Left forelimb (tissue), 1 donor: ENCODE results near the gene SMTN.
"Not testable (repeated sequence)": the region's sequence is repeated elsewhere in the genome, so short reads cannot be mapped to it uniquely, and the experiment has no call there.

ENCODE experiments used
- DNase-seq: peaks from one replicate; pipeline ENCODE4 v3.0.0-alpha.2; 2018; ENCODE audit warnings: low spot score

The SMTN gene

DNA sequence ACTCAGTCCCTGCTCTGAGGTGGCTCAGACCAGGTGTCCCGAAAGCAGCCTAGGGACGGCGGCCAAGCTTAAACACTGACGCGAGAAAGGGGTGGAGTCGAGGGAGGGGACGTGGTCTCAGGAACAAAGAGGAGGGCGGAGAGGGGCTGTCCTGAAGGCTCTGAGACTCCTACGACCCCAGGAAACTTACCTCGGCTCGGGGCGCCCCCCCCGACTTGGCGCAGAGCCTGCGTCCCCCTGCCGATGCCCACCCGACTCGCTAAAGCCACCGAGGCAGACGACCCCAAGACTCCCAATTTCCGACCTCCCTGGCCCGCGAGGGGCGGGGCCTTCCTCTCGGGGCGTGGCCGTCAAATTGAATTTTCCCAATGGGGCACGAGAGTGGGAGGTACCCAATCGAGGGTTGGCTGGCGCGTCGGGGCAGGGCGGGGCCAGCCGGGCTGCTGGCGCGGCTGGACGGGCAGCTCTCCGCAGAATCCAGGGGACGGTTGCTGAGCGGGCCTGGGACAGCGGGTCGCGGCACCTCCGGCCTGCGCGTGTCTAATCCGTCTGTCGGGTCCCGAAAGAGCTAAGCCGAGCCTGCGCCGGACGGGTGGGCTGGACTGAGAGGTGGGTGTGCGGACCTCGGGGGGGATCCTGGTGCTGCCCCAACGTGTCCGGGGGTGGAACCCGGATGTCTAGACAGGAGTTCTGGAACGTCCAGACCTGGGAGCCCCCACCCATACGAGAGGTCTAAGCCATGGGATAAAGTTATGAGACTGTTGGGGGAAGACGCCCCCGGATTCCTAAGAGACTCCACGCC lies at the start of gene SMTN:
SMTN (plus strand) TSS at position 471 of the 802 bp plus-strand sequence. CDS start 1,941 bp downstream, outside the sequence.
- DNase-seq = peak; percentile 96

DNA sequence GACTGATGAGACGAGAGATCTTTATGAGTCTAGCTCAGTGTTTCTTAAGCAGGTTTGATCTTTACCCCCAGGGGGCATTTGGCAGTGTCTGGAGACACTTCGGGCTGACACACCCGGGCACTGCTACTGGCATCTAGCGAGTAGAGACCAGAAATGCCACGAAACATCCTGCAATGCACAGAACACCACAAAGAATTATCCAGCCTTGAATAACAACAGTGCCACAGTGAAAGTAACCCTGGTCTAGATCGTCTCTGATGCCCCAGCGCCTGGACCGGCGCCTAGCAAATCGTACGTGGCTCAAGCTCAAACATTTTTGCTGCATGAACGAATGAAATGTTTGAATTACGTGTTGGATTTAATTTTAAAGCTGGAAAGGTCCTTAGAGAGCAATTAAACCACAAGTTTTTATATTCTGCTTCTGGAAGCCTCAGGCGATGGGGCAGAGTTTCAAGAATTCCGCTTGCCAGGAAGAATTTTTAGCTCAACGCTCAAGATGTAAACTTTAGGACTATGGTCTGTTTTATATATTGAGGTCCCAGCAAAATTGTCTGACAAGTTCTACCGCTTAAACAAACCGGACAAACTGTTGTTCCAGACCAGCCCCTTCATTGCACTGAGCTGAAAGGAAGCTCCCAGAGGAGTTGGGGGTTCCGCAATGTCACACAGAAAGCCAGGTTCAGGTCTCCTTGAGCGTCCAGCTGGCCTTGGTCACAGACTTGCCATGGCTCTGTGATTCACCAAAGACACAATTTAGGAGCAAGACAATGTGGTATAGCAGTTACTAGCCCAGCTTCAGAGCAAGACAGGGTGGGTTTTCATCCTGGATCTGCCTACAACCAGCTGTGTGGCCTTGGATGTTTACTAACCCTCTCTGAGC lies 44.2 kb upstream of the SMTN start:
- peak; percentile 77 for DNase-seq

DNA sequence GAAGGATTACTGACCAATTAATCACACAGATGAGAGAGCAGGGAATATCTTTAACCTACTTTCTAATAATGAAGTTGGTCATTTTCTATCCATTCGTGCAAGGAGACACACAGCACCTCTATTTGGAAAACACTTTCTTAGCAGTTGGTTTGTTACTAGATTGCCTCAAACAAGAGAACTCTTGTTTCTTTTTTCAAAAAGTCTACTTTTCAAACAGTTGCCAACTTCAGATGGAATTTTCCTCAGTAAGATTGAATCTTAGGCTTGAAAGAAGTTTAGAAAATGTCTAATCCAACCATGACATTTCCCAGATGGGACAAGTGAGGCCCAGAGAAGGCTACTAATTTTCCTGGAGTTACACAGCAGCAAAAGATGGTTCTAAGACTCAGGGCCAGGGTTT lies 42.4 kb upstream of the SMTN start:
- DNase-seq = no peak

DNA sequence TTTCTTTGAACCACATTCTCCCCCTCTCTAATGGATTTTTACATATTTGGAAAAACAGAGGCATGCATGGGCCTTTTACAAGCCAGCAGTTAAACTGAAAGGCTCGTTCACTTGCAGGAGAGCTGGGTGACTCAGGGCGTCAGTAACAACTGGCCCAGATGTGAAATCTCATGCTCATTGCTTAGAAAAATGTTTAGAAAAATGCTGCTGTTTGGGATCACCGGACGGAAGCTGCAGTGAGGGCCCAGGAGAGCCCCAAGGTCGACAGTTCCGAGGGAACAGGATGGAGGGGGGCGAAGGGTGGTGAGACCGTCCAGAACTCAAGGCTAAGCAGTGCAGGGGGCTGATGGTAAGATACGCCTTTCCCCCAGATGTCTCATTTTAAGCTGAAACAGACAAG lies 41.7 kb upstream of the SMTN start:
- DNase-seq = peak; percentile 76

DNA sequence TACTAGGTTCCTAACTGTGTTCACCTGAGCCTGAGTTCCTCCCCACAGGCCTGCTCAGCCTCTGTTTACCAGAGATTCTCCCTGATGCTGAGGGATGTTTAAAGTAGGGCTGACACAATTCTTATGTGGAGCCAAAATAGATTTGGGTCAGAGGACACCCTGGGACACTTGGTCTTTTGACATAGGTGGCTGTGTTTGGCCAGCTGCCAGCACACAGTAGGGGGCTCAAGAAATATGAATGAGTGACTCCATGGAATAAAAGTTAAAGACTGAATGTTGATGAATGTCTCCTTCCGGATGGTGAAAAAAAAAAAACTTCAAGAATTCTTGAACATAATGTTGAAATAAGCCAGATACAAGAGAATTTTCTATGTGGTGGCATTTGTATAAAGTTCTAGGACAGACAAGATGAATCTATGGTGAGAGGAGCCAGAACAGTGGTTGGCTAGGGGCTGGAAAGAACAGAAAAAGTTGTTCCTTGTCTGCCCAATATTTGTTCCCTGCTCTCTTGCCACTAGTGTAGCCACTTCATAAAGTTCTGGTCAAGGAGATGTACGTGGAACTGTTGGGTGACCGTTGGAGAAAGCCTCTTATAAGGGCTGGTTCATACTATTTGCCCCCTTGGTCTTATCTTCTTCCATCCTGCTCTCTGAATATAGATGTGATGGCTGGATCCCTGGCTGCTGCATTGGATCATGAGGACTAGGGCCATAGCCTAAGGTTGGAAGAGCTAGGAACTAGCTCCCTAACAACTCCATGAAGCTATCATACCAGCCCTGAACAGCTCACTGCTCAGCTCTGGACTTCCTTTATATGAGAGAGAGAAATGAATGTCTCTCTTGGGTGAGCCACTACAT lies 40.3 kb upstream of the SMTN start:
- DNase-seq = no peak

DNA sequence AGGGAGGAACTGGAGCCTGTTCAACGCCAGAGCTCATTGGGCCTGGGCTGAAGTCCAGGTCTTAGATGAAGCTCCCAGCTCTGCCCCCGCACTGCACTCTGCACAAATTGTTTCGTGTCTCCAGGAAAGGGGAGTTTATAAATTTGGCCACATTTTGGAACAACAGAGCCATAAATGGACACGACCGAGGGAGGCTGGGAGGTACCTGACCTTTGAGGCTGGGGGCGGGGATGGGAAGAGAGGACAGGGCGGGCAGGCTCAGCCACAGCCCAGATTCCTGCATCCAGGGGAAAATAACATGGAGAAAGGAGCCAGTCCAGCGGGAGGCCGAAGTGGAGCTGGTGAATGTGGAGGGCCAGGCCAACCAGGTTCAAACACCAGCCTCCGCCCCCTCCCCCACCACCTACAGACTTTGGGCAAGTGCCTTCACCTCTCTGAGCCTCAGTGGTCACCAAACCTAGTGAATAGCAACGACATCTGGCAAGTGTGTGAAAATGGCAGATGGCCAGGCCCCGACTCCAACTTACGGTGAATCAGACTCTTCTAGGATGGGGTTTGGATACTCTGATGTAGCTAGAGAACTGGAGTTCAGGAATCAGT lies 36.8 kb upstream of the SMTN start:
- DNase-seq = no peak

DNA sequence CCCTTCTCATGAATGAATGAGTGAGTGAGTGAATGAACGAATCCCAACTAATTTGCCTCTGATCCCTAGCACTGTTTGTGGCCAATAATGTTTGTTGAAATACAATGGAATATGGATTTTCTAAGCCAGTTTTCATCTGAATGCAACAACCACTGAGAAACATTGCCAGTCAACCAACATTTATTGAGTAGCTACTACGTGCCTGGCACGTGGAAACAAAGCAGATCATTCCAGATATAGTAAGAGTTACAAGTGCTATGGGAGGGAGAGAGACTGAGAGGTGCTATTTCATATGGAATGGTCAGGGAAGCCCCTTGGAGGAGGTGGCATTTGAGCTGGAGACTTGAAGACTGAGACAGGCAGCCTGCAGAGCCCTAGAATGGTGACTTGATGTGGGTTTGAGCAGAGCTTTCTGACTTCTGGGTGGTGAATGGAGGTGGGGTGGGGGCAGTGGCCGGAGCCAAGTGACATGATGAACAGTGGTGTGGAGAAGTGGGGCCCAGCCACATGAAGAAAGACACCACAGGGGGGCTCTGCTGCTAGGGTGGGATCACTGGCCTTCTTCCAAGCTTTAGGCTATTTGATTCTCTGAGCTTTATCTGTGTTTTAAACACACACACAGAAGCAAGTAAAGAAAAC lies 35.1 kb upstream of the SMTN start:
- DNase-seq = no peak

DNA sequence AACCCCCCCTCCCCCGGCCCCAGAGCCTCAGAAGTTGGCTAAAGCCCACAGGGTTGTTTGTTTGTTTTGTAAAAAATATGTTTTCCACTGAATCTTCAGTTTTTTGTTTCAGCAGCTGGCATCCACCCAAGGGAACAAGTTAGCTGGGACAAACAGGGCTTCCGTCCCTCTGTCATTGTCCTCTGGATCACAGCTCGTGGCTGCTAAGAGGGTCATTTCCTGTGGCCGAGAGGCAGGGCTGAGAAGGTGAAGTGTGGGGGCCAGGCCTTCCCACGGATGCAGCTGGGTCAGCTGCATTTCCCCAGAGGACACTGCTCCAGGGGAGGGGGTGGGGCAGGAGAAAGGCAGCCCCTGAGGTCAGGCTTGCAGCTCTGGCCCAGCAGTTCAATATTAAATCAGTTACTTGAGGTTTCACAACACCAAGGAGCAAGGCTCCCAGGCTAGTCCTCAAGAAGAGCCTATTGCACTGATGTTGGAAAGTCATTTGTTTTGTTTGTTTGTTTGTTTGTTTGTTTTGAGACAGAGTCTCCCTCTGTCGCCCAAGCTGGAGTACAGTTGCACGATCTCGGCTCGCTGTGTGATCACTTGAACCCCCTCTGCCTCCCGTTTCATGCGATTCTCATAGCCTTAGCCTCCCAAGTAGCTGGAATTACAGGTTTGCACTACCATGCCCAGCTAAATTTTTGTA lies 34.4 kb upstream of the SMTN start:
- DNase-seq = no peak

DNA sequence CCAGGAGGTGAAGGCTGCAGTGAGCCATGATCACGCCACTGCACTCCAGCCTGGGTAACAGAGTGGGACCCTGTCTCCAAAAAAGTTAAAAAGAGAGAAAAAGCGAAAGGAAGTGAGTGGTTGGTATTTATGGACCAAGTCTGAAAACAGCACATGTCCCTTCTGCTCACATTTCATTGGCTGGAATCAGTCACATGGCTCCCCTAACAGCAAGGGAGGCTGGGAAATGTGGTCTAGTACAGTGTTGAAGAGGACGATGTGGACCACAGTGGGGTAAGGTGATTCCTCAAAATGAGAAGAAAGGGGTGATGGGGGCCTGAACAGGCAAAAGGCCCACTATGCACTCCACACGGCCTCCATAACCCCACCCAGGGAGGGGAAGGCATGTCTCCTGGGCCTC lies 32.5 kb upstream of the SMTN start:
- no peak for DNase-seq

DNA sequence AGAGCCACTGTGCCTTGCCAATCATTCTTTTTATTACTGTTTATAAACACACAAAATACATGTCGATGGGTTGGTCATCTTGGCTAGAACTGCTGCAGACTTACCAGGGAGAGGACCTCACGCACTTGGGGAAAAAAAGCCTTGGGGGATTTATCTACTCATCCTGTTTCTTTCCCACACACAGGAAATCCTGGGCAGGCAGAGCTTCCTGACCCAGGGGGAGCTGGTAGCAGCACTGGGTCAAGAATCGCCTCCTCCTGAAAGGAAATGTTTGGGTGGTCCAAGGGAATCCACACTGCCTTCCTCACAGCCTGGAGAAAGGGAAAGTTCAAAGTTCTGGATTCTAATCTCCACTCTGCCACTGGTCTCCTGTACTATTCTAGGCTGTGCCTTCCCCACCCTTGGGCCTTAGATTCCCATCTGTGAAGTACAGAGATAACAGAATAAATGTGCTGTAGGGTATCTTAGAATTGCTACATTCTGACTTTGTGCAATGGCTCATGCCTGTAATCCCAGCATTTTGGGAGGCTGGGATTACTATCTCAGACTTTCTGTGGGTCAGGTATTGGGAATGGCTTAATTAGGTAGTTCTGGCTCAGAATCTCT lies 31.2 kb upstream of the SMTN start:
- no peak for DNase-seq

DNA sequence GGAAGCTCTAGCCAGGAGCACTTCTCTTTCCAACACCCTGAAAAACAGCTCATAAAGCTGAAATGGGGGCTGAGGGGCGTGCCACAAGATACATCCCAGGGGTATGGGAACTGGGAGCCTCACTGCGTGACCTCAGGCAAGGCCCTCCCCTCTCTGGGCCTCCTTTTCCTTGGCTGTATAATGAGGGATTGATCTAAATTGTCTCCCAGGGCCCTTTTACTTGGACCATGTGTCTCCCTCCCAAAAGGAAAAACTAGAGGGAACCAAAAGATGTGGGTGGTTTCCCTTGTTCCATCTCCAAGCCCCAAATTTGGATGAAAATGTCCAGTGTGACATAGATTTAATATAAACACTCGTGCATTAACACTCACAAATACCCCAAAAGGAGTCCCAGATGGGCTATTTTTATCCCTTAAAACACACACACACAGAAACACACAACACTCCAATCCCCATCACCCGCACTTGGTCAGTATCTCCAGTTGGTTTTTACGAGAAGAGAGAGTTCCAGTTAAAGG lies 25.9 kb upstream of the SMTN start:
- DNase-seq = no peak

DNA sequence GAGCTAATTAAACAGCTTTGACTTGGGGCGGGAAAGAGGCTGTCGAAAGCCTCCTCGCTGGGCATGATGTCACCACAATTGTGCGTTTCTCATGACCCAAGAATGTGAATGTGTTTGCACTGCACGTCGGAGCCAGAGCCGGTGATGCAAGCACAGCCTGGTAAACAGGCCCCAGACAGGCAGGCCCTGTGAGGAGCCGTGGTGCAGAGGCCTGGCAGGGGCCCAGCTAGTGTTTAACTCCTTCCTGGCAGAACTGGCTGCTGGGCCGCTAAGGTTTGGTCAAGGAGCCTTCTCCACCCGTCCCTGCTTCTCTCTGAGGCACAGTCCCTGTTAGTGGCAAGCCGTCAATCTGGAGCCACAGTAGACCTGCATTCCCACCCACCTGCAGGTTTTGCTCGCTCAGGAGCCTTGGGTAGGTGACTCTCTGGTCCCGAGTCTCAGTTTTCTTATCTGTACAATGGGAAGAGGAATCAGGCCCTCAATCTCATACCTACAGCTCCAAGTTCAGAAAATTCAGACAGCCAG lies 25.4 kb upstream of the SMTN start:
- peak; percentile 84 for DNase-seq

DNA sequence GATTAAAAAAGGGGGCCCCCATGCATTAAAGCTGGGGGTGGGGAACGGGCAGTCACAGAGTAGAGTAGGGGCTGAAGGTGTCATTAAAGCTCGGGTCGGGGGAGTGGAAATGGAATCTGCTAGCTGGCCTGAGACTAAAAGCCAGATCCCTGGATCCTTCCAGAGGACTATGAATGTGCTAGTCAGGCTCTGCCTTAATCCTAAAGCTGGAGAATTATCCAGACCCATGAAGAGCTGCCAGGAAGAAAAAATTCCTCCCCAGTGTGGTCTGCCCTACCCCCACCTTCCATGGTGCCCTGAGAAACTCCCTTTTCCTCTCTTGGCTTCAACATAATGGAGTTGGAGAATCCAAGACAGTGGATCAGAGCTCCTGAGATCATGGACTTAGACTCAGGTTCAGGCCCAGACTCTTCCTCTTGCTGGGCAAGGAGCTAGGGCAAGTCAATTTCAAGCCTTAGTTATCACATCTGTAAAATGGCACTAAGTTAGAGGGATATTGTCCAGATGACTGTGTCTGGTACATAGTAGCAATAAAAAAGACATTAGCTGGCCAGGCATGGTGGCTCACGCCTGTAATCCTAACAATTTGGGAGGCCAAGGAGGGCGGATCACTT lies 24.0 kb upstream of the SMTN start:
- no peak for DNase-seq

DNA sequence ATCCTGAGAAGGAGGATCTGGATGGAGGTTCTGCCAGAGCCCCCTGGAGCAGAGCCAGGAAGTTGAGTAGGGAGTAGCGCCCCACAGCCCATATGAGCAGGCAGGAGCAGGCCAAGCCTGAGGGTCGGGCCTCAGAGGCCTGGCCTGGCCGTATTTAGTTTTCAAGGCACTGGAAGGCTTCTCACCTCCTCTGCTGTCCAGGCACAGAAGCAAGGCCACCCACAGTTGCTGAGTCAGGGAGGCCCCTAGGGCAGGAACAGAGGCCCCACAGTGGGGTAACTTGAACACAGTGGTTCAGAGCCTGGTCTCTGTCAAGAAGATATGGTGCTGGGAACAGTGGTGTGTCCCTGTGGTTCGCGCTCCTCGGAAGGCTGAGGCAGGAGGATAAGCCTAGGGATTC lies 21.5 kb upstream of the SMTN start:
- DNase-seq = not testable (repeated sequence)

DNA sequence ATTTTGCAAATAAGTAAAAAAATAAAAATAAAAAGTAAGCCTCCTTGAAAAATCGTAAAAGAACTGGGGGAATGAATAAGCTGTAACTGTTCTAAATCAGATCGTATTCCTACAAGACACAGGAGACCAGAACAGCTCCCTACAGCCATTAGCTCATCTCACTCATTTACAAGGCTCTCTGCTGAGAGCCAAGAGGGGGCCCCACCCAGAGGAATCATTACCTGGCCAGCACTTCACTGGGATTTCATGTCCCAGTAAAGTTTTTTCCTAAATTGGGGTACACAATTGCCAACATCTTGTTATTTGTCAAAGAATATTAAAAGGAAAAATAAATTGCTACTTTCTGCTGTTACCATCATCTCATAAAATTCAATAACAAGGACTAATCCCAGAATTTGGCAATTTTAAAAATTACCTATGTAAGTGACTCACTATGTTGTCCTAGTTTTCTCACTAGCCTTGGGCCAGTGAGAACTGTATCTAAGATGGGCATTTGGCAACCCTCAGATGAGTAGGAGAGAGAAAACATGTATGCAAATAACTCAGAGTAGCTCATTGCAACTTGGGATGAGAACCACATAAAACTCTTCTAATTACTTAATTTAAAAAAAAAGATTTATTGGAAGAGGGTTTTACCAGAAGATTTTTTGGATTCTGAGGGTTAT lies 18.4 kb upstream of the SMTN start:
- no peak for DNase-seq

DNA sequence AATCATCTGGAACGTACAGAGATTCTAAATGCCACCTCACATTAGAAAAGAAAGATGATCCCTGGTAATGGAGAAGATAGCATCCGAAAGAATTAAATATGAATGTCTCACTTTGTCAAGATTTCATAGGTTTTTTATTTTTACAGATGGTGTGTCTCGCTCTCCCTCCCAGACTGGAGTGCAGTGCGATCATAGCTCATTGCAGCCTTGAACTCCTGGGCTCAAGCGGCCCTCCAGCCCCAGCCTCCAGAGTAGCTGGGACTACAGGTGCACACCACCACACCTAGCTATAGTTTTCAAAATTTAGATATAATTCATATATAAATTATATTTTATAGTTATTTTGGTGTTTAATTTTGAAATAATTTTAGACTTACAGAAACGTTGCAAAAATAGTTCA lies 16.7 kb upstream of the SMTN start:
- no peak for DNase-seq

DNA sequence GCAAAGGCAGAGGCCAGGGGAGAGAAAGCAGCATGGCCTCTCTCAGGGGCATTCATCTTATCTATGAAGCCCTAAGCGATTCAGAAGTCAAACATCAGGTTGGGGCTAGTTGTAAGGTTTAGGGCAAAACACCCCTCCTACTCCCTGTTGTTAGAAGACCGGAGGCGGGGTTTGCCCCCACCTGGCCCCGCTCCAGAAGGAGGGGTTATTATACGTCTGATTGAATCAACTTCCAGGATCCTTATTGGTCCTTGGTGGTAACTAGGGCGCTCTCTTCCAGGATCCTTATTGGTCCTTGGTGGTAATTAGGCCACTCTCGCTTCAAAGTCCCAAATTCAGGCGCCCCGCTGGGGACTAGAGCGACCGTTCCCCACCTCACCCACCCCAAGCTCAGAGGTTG lies 12.1 kb upstream of the SMTN start:
- no peak for DNase-seq

DNA sequence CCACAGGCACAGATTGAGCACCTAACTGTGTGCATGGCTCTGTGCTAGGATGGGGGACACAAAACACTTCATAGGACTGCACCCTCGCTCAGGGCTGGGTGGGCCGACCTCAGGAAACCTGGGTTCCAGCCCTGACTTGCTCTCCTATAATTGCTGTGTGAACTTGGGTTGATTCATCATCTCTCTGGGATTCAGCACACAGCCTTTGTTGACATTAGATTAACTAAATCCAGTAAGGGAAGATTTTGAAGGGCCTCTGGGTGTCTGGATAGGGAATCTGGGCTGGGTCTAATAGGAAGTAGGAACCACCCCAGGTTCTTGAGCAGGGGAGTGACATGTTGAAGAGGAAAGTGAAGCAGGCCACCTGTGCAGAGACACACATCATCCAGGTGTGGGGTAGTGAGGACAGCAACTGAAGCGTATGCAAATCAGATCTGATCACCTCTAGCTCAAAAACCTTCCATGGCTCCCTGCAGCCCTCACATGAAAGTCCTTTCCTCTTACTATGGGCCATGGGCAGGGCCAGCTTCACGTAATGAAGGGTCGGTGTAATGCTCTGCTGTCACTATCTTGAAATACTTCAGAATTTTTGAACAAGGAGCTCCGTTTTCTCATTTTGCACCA lies 11.3 kb upstream of the SMTN start:
- not testable (repeated sequence) for DNase-seq
